Glomerular visceral epithelial cell (primary cell): Measurements from ENCODE around the gene PURA.
"Not testable (repeated sequence)": the region's sequence is repeated elsewhere in the genome, so short reads cannot be mapped to it uniquely, and the experiment has no call there.

Source experiments
- DNase-seq: peaks from one replicate; pipeline ENCODE4 v3.0.0-alpha.2; 2016; ENCODE audit errors: extremely low spot score

PURA gene

DNA sequence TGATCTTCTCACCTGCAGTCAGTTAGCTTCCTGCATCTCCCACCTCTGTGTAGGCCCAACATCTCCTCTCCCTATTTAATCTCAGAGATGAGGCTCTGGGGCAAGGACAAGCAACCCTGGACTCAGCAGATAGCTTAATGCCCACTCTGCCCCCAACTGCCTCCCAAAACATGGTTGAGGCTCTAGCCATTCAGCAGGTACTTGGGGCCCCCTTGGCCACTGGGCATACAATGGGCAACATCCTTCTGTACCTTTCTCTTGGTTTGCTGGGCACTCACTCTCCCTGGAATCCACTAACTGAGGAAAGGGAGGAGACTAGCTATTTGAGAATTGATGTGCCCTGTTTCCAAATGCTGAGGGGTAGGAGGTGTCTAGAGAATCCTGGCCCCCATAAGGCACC lies 21.2 kb downstream of the PURA start:
- DNase-seq, result no peak

DNA sequence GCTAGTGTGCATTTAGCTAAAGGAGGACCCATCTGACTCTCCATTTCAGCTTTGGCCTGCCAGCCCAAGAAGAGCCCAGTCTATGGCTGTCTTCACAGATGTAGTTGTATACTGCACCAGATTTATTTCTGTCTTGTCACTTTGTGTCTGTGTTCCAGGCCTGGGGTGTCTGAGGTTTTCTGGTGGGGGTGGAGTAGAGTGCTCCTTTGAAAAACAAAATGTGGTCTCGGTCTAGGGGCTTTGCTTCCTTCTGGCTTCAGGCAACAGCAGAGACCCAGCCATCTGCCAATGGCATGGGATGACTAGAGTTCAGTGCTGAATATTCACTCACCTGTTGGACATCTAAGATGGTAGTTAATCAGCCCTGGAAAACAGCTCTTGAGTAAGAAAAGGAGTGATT lies 22.7 kb downstream of the PURA start:
- DNase-seq, result no peak

DNA sequence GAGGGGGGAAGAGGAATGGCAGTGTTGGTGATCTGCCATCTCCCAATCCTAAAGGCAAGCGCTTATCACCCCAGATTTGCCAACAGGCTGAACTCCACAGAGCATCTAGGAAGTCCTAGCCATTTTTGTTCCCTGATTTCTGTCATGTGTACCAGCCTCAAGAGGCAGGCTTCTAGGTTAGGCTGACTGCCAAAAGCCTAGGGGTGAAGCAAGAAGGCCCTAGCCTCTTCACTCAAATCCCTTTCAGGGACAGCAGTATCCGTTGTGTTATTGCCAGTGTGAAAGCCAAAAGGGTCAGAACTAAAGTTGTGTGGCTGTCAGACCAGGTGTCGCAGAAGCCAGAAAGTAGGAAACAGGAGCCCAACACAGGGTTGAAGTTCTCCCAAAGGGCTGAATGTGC lies 26.5 kb downstream of the PURA start:
- no peak for DNase-seq

DNA sequence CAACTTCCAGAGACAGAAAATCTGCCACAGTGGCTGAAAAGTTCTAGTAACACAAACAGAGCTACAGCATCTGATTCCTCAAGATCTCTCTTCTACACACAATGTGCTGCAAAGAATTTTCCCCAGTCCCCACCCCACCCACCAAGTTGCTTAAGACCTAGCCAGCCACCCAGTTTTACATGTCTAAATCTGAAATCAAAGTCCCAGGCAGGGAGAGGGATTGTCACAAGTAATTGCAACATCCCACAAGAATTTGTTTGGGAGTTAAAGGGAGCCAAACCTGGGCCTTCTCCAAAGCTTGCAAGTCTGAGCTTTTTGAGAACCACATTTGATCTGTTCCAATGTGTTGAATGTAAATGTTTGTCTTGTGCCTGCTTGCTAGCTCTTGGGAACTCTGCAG lies 27.3 kb downstream of the PURA start:
- DNase-seq, result no peak

DNA sequence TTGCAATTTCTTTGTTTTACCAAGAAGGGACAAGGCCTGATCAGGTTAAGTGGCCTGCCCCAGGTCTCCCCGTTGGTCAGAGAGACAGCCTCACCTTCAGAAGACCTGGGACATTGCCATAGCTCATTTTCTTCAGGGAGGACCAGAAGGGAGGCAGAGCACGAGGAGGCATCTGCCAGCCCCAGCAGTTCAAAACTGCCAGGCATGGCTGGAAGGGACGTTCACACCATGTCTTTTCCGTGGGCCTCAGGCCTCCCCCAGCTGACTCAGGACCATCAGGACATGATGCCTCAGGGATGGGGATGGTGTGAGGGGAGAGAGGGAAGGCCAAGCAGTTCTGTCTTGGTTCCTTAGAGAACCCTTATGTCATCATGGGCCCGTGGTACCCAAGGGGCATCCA lies 28.3 kb downstream of the PURA start:
- no peak for DNase-seq

DNA sequence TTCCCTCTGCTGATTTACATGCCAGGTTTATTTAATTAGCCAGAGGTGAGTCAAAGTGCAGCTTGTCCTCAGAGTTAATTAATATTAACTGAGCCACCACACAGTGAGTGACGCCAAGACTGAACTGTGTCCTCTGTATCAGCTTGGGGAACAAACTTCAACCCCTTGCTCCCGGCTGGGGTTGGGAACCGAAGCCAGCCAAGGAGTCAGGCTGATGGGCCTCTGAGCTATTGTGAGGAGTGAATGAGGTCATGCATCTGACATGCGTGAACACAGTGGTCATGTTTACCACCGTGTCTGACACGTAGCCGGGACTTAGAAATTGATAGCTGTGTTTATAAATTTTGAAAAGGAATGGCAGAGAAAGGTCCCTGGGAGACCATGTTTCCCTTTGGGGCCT lies 28.9 kb downstream of the PURA start:
- no peak for DNase-seq

DNA sequence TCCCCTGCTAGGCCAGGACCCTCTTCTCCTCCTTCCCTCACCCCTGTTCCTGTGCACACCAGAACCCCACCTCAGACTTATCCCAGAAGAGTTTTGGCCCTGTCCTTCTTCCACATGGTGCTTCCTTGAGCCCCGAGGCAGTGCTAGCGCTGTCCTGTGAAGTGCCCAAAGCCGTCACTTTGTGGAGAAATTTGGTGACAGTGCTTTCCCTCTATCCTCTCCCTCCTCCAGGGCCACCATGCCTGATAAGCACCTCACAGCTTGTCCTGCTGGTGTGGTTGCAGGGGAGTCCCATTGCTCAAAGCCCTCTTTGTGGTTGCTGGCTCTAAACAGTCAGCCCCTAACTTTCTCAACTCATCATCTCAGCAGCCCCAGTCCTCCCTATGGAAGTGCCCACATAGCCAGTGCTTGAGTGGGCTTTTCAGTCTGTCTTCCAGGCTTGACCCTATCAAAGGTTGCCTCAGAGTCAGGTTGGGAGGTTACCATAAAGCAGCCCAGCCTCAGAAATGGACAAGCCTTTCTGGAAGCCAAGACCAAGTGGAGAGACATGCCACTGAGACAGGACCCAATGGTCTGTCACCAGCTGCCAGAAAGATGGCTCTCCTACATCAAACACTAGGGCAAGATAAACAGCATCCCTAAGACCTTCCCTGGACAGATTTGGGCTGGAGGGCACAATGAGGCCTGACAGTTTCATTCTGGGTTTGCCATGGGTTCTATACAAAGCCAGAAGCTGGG lies 29.8 kb downstream of the PURA start:
- DNase-seq, result no peak

DNA sequence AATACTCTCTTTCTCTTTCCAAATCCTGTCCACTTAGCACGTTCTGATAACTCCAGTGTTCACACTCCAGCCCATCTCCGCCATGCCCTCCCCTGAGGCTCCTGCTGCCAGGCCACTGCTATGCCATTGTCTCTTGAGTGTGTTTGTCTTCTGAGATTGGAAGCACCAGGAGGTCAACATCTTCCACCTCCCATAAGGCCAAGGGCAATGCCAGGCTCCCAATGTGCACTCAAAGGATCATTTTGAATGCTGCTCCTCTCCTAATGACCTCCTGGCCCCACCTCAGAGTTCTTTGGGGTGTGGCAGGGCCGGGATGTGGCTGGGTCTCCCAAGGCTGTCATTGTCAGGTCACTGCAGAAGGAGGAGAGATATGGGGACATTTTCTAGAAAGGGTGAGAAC lies 31.3 kb downstream of the PURA start:
- DNase-seq, result no peak

DNA sequence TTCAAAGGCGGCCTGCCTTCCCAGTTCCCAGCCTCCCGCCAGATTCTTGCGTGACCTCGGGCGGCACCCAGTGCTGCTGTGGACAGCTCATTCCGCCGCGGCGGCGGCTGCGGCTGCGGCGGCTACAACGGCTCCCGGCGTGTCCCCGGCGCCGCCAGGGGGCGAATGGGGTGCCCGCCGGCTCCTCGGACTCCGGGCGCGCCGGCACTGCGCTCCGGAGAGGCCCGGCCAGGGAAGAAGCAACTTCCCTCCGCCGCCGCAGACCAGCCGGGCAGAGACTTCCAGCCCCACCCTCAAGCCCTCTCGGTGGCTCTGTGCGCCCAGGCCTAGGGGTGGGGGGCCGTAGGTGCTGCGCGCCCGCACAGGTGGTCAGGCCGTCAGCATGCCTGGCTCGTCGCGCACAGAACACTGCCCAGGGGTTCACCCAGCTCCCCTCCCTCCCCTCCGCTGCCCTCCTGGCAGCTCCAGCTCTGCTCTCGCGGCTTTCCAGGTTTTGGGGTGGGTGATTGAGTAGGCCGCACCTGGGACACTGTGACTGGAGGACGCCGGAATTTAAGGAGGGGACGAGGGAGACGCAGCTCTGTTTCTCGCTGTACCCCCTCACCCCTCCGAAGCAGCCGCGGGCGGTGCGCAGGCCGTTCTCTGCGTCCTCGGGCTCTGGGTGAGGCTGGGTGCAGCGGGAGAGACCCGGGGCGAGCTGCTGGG lies 32.1 kb downstream of the PURA start:
- DNase-seq, result peak; percentile 82

DNA sequence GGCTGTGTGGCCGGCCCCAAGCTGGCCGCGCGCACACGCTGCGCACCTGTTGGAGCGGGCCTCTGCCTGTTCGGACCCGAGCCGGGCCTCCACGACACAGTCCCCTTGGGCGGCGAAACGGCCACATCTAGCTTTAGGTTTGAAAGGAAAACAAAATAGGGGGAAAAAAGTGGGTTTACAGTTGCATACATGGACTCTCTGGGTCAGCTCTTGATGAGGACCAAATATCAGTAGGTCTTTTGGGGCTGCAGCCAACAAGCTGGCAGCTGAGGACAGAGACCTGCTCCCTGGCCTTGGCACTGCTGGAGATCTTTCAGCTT lies 32.6 kb downstream of the PURA start:
- DNase-seq, result no peak

DNA sequence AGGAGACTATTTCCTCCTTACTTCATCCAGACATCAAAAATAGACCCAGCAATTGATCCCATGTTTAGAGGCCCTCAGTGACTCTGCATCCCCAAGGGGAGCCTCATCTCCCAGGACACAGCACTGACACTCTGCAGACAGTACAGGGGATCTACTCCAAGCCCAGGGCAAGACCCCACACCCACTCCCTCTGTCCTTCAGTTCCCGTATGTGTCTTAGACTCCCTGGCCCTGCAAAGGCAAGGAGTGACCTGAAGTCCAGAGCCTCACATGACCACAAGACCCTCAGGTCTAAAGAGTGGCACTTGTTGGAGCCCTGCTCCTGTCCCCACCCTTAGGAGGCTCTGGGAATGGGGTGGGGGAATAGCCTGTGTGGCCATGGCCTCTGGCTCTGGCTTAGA lies 33.6 kb downstream of the PURA start:
- DNase-seq, result no peak

DNA sequence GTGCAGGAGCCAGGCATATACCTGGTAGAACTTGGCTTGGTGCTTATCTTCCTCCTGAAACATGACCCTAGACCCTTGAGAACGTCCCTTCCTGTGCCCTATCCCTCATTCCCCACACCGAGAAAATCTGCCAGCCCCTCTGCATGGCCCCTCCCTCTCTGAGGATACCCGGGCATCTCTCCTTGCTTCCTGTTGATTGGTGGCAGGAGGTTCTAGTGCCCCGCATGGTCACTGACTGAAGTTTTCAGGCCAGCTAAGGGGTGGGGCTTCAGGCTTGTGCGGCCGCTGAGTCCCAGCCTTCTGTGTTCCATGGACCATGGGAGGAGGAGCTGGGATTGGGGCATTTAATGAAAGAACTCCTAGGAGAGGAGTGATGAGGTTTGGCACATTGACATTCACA lies 34.6 kb downstream of the PURA start:
- no peak for DNase-seq

DNA sequence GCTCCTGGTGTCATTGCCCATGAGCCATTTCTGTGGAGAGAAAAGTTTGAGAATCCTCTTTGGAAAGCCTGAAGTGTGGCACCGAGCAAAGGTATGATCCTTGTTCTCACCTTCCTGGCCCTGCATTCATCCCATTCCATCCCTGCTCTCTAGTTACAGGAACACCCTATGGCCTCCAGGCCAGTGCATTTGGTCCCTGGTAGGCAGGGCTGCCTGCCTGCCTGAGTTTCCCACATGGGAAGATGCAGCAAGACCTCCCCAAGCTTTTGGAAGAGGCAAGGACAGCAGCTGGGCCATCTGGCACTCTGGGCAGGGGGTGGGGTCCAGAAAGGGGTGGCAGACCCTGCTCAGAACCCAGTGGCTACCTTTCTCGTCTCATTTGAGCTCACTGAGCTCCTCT lies 36.3 kb downstream of the PURA start:
- DNase-seq, result no peak

DNA sequence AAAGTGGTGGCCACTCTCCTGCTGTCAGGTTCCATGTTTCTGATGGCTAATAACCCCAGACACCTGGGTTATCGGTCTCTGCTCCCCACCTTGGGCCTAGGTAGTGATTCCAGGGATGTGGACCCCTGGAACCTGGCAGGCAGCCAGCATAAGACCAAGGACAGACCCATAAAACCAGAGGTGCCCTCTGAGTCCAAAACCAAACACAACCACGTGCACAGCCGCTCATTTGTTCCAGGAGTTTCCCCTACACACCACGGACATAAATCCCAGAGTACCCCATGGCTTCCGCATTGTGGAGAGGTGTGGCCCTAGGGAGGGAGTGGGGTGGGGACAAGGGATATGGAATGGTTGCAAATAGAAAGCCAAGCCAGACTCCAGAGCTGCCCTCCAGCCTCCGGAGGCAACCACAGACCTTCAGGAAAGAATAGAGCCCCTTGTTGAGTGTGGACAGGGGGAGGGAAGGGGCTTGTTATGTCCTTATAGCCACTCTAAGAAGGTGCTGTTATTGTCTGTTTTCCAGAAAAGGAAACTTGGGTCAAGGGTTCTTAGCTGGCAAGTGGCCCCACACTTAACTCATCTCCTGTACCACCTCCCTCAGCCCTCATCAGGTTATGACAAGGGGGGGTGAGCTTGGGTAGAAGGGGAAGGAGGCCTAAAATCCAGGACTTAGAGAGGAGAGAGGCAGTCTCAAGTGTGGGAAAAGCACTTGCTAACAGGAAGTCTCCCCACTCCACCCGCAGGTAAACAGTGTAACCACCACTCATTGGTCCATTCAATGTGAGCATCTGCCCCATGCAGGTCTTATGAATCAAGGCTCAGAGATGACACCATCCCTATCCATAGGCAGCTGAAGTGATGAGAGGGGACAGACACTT lies 37.5 kb downstream of the PURA start:
- no peak for DNase-seq

DNA sequence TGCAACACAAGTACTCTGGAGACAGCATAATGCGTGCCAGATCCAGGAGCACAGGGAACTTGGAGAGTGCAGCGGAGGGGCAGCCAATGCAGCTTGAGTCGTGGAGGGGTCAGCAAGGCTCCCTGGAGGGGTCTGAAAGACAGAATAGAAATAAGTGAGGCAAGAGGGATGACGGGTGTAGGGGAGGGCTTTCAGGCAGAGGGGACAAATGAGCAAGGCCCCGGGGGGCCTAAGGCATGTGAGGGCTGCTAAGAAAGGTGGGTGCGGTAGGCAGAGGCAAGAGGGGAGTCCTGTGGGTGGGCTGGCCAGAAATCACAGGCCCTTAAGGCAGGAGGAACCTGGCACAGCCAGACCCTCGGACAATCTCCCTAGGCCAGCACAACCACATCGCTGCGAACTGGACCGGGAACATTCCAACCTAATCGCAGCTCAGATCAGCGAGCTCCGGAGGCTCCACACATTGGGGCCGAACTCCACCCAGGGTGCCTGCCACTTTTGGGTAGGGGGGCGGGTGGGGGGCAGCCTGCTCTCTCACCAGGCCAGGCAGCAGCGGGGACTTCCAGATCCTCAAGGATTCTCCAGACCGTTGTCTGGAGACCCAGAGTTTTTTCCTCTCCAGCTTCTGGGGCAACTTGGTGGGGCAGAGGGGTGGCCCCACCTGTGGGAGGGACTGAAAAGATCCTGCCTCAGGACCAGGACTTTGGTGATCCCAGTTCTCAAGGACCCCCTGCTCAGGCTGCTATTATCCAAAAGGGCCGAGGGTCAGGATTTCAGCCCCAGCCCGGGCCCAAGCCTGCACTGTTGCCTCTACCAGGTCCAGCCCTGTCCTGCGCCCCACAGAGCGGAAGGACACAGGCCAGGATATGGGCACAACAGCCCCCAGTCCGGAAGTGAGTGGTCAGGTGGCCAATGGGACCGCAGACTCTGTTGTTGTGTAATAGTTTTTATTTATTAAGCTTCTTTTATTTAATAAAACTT lies 38.4 kb downstream of the PURA start:
- DNase-seq, result no peak

DNA sequence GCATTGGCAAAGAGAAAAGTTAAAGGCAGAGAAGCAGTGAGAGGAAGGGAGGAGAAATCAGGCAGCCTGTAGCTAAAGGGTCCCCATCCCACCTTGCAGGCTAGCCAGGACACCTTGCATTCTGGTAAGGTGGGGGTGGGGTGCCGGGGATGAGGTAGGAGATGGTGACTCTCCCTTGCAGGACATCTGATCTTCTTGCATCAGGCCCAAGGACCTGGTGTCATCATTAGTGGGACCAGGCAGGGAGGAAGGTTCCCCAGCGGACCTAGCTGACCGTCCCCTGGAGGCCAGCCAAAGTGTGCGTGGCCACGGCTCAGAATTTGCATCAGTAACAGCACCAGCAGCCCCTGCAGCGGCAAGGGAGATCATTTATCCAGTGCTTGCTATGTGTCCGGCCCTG lies 39.3 kb downstream of the PURA start:
- DNase-seq, result no peak

DNA sequence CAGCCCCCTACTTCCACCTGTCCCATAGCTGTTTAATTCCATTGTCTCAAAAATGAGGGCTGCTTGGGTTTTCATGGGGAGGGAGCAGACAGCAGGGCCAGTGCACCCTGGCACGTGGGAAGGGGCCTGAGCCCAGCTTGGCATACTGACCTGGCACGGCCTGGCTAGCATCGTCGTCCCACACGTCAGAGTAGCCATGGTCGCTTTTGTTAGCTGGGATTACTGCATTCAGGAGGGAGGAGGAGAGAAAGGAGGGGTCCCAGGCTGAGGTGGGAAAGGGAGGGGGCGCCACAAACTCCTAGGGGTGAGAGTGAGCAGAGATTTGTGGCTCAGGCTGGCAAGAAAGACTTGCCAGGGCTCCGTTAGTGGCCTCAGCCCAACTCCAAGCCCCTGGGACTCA lies 40.0 kb downstream of the PURA start:
- no peak for DNase-seq

DNA sequence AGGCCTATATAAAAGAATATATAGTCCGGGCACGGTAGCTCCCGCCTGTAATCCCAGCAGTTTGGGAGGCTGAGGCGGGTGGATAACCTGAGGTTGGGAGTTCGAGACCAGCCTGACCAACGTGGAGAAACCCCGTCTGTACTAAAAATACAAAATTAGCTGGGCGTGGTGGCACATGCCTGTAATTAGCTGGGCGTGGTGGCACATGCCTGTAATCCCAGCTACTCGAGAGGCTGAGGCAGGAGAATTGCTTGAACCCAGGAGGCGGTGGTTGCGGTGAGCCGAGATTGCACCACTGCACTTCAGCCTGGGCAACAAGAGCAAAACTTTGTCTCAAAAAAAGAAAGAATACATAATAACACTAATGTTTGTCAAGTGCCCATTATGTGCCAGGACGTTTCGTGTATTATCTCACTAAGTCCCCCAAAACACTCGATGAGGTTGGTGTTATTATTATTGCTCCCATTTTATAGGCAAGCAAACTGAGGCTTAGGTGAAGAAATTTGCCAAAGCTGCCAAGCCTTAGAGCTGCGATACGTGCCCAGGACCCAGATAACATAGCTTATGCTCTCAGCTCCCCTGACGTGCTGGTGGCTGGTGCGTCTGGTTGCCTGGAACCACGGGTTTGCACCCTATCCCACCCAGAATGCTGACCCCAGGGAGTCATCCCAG lies 40.9 kb downstream of the PURA start:
- DNase-seq, result not testable (repeated sequence)

DNA sequence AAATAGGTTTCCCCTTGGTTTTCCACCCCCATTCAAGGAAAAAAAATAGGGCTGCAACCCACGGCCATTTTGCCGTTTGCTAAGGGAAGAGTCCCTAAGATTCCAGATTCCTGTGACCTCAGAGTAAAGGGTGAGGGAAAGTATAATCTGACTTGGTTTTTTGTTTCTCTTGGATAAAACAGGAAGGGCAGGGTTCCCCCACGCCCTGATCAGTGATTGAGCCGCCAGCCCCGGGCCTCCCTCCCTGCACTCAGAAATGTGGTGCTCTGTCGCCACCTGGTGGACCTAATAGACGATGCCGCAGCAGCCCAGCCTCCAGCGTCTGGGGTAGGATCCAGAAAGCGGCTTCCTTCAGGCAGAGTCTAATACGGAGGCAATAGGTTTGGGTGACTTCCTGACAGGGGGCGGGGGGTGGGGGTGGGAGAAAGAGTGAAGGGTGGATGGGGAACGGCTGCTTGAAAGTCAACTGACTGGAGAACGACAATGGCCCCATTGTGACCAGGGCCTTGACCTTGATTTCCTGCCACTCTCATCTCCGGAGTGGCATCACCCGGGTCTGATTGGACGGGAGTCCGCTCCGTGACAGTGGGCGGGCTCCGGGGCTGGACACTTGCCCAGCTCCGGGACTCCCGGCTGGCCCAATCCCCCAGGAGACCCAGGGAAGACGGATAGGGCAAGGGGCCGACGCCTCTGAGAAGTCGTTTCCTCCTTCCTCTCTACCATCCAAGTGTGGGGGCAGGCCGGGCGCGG lies 43.3 kb downstream of the PURA start:
- peak; percentile 87 for DNase-seq
